ENCODE data around the gene GPR171. TPM values are rescaled to one million over a fixed set of nuclear protein-coding genes. Genes with fewer than 3 reads are reported as not detected.

GPR171 gene
- total RNA-seq, 1 experiment from 2014 or later: not detected

- H3K4me3 ChIP-seq: no peak overlapping the region
- DNase-seq: no peak
- no peaks in the 10 kb centered on the region for H3K4me1 ChIP-seq (replicated peaks; ENCODE audit: insufficient read depth)
- TF ChIP-seq EZH2 (IDR thresholded peaks at IDR 0.05; ENCODE audit: low read depth): no peak
- TF ChIP-seq, protein P1, sequence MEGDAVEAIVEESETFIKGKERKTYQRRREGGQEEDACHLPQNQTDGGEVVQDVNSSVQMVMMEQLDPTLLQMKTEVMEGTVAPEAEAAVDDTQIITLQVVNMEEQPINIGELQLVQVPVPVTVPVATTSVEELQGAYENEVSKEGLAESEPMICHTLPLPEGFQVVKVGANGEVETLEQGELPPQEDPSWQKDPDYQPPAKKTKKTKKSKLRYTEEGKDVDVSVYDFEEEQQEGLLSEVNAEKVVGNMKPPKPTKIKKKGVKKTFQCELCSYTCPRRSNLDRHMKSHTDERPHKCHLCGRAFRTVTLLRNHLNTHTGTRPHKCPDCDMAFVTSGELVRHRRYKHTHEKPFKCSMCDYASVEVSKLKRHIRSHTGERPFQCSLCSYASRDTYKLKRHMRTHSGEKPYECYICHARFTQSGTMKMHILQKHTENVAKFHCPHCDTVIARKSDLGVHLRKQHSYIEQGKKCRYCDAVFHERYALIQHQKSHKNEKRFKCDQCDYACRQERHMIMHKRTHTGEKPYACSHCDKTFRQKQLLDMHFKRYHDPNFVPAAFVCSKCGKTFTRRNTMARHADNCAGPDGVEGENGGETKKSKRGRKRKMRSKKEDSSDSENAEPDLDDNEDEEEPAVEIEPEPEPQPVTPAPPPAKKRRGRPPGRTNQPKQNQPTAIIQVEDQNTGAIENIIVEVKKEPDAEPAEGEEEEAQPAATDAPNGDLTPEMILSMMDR (conservative IDR thresholded peaks at IDR 0.05): no peak
- H3K9me2 ChIP-seq (ENCODE audit: insufficient read depth): no peaks in the 10 kb centered on the region
- no peaks in the 10 kb centered on the region for H3K36me3 ChIP-seq (ENCODE audit: low read depth)
- no peaks in the 10 kb centered on the region for H3K79me2 ChIP-seq (ENCODE audit: low read depth)
- intact Hi-C loops (cut with micrococcal nuclease; ENCODE audit: unreplicated experiment): no loop called here
- ChIA-PET CTCF (interaction anchor here (0.6 kb wide), 1 partner anchor 52 kb away, joined by 3 read pairs; no protein-coding TSS in a partner anchor), POLR2A (ENCODE audit: unreplicated experiment) (no interaction called here)
- H3K9me3 ChIP-seq (ENCODE audit: insufficient read depth, low read depth): no peaks in the 10 kb centered on the region
- no peaks in the 10 kb centered on the region for H3F3A ChIP-seq (ENCODE audit: insufficient read depth, low read depth)
- no TSS peak for BruUV-seq (replicated peaks)
- no peaks in the 10 kb centered on the region for H4K20me1 ChIP-seq (ENCODE audit: insufficient read depth)
- no peak overlapping the region for H2AFZ ChIP-seq
- H3K27me3 ChIP-seq (ENCODE audit: insufficient read depth, low read depth): no peaks in the 10 kb centered on the region
- no peak overlapping the region for H3K4me2 ChIP-seq
- no peak overlapping the region for H3K27ac ChIP-seq
Observed at GRCh38 chr3:151204530-151205402, 1.8 kb upstream of the GPR171 start.

- ChIA-PET POLR2A (ENCODE audit: unreplicated experiment) (interaction anchor here (0.6 kb wide), 1 partner anchor 22 kb away, joined by 10 read pairs; no protein-coding TSS in a partner anchor), CTCF (no interaction called here)
- Histone ChIP-seq H3K9me2 (ENCODE audit: insufficient read depth) (no peaks in the 10 kb centered on the region), H3K9me3 (ENCODE audit: insufficient read depth, low read depth) (no peaks in the 10 kb centered on the region), H3K4me1 (replicated peaks; ENCODE audit: insufficient read depth) (no peaks in the 10 kb centered on the region), H3F3A (ENCODE audit: insufficient read depth, low read depth) (no peaks in the 10 kb centered on the region), H3K79me2 (ENCODE audit: low read depth) (no peaks in the 10 kb centered on the region), H4K20me1 (ENCODE audit: insufficient read depth) (no peaks in the 10 kb centered on the region), H3K27ac (no peak overlapping the region), H3K4me3 (no peak overlapping the region), H3K36me3 (ENCODE audit: low read depth) (no peaks in the 10 kb centered on the region), H3K27me3 (ENCODE audit: insufficient read depth, low read depth) (no peaks in the 10 kb centered on the region), H2AFZ (no peak overlapping the region), H3K4me2 (no peak overlapping the region)
- no TSS peak for BruUV-seq (replicated peaks)
- no peak for TF ChIP-seq EZH2 (IDR thresholded peaks at IDR 0.05; ENCODE audit: low read depth)
- TF ChIP-seq, protein P1 (conservative IDR thresholded peaks at IDR 0.05): no peak
- intact Hi-C loops (cut with micrococcal nuclease; ENCODE audit: unreplicated experiment): no loop called here
- no peak for DNase-seq
Observed at GRCh38 chr3:151201051-151201730, 1.8 kb downstream of the GPR171 start.

DNA sequence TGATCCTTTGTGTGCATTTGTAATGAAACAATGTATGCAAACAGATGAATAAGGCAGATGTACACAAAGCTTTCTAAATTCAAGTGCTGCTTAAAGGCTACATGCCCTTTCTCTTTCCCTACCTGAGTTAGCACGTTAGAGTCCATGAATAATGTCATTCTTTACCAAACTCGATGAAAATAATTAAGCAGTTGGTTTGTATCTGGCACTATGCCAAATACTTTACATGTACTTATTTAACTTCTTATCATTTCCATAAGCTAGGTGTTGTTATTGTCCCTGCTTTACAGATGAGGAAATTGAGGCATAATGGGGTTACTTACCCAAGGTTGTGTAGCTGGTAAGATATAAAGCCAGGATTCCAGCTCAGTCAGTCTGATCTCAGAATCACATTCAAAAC, 2.4 kb downstream of the GPR171 start:
- Histone ChIP-seq H3K4me1 (replicated peaks; ENCODE audit: insufficient read depth) (no peaks in the 10 kb centered on the region), H3K4me2 (no peak overlapping the region), H2AFZ (no peak overlapping the region), H3K36me3 (ENCODE audit: low read depth) (no peaks in the 10 kb centered on the region), H3K27me3 (ENCODE audit: insufficient read depth, low read depth) (no peaks in the 10 kb centered on the region), H3K9me3 (ENCODE audit: insufficient read depth, low read depth) (no peaks in the 10 kb centered on the region), H4K20me1 (ENCODE audit: insufficient read depth) (no peaks in the 10 kb centered on the region), H3K79me2 (ENCODE audit: low read depth) (no peaks in the 10 kb centered on the region), H3K27ac (no peak overlapping the region), H3K9me2 (ENCODE audit: insufficient read depth) (no peaks in the 10 kb centered on the region), H3F3A (ENCODE audit: insufficient read depth, low read depth) (no peaks in the 10 kb centered on the region), H3K4me3 (no peak overlapping the region)
- no TSS peak for BruUV-seq (replicated peaks)
- no peak for DNase-seq
- intact Hi-C loops (cut with micrococcal nuclease; ENCODE audit: unreplicated experiment): no loop called here
- CTCF ChIA-PET: no interaction called here
- no peak for TF ChIP-seq EZH2 (IDR thresholded peaks at IDR 0.05; ENCODE audit: low read depth)
- TF ChIP-seq, protein P1 (conservative IDR thresholded peaks at IDR 0.05): no peak
- POLR2A ChIA-PET (ENCODE audit: unreplicated experiment): interaction anchor here (0.6 kb wide), 1 partner anchor 21 kb away, joined by 10 read pairs; no protein-coding TSS in a partner anchor
